NCI-H2171 (cell line): ENCODE data around the gene CASK.

Experiments
- DNase-seq: peaks from one replicate; lab custom pipeline; 2025; lab: John Stamatoyannopoulos, UW

CASK gene

GRCh38 chrX:41559235-41560052, 363.9 kb downstream of the CASK start:
- no peak for DNase-seq

GRCh38 chrX:41558531-41558930, 364.8 kb downstream of the CASK start:
- no peak for DNase-seq

GRCh38 chrX:41556958-41557357, 366.4 kb downstream of the CASK start:
- DNase-seq, result no peak

GRCh38 chrX:41553688-41554087, 369.7 kb downstream of the CASK start:
- DNase-seq, result no peak

GRCh38 chrX:41548411-41548810, 374.9 kb downstream of the CASK start:
- no peak for DNase-seq

- DNase-seq, result no peak
Measured at GRCh38 chrX:41543668-41544067, 379.7 kb downstream of the CASK start.

GRCh38 chrX:41543025-41543424, 380.3 kb downstream of the CASK start:
- no peak for DNase-seq

- no peak for DNase-seq
Measured at GRCh38 chrX:41542536-41542935, 380.8 kb downstream of the CASK start.

- no peak for DNase-seq
Measured at GRCh38 chrX:41542135-41542534, 381.2 kb downstream of the CASK start.

- no peak for DNase-seq
Measured at GRCh38 chrX:41541386-41541785, 382.0 kb downstream of the CASK start.

GRCh38 chrX:41538707-41539106, 384.6 kb downstream of the CASK start:
- DNase-seq, result no peak

GRCh38 chrX:41530085-41530484, 393.3 kb downstream of the CASK start:
- DNase-seq, result no peak

- DNase-seq, result no peak
Measured at GRCh38 chrX:41529221-41529620, 394.1 kb downstream of the CASK start.

- no peak for DNase-seq
Measured at GRCh38 chrX:41528784-41529183, 394.6 kb downstream of the CASK start.

- DNase-seq, result no peak
Measured at GRCh38 chrX:41526925-41527324, 396.4 kb downstream of the CASK start.

- DNase-seq, result no peak
Measured at GRCh38 chrX:41526271-41526670, 397.1 kb downstream of the CASK start.

GRCh38 chrX:41522671-41523070, 400.7 kb downstream of the CASK start:
- no peak for DNase-seq

- no peak for DNase-seq
Measured at GRCh38 chrX:41522081-41522480, 401.3 kb downstream of the CASK start.

GRCh38 chrX:41519468-41519867, 403.9 kb downstream of the CASK start:
- DNase-seq, result no peak

- no peak for DNase-seq
Measured at GRCh38 chrX:41518841-41519220, 404.5 kb downstream of the CASK start.

GRCh38 chrX:41518127-41518840, 405.1 kb downstream of the CASK start:
- no peak for DNase-seq

GRCh38 chrX:41516999-41517765, 406.2 kb downstream of the CASK start:
- no peak for DNase-seq

- no peak for DNase-seq
Measured at GRCh38 chrX:41516456-41516855, 406.9 kb downstream of the CASK start.
